Endothelial cell of umbilical vein (primary cell): Measurements from ENCODE around the gene CCDC27. TPM values are rescaled to one million over a fixed set of nuclear protein-coding genes. Genes with fewer than 3 reads are reported as not detected.

Experiments
- BruUV-seq: library from RNA; stranded (reverse); fragments of 400-500 nt; replicated peaks from 2 replicates; lab custom pipeline; 2021; lab: Mats Ljungman, UMichigan
- CTCF ChIA-PET: fragments of 300-600, 350-600 bp; sonication (Branson Sonifier 250); formaldehyde crosslinking; loops from one replicate; lab custom pipeline; 2021; ENCODE audit warnings: antibody characterized with exemption, inconsistent platforms; lab: Charles Lee
- POLR2A ChIA-PET: fragments of 300-600, 350-600 bp; sonication (Branson Sonifier 250); formaldehyde crosslinking; loops from one replicate; lab custom pipeline; 2021; ENCODE audit warnings: antibody characterized with exemption, inconsistent platforms; lab: Charles Lee
- DNase-seq: peaks from one replicate; pipeline ENCODE4 v3.0.0-alpha.2; 2011; ENCODE audit warnings: low read depth, low spot score
- FAIRE-seq: peaks from 2 replicates; lab custom pipeline; 2011; peaks lifted over from hg19 to GRCh38; lab: Jason Lieb, UNC
- H2AFZ ChIP-seq: 2 replicates; pipeline ENCODE4 v1.6.0; 2012; ENCODE audit warnings: low read depth, low read length, control low read depth, inconsistent platforms
- H3K27ac ChIP-seq: 2 replicates; pipeline ENCODE4 v1.5.1; 2011; ENCODE audit warnings: low read depth, mild to moderate bottlenecking, control low read depth, low read length, moderate library complexity; ENCODE audit not compliant: insufficient read depth
- H3K27me3 ChIP-seq, 2 experiments: 2 replicates each; pipeline versions ENCODE4 v1.6.0 to v1.6.1; 2011; ENCODE audit warnings: low read length in 2 of 2, mixed read lengths in 1 of 2; ENCODE audit not compliant: control insufficient read depth in 2 of 2, insufficient read depth in 2 of 2
- H3K36me3 ChIP-seq, 2 experiments: 2 replicates in 1 of 2; 3 replicates in 1 of 2; pipeline ENCODE4 v1.5.1; 2011; ENCODE audit warnings: low read length in 2 of 2, mild to moderate bottlenecking in 1 of 2, moderate library complexity in 1 of 2; ENCODE audit not compliant: control insufficient read depth in 2 of 2, insufficient read depth in 2 of 2; ENCODE audit errors: extremely low read depth in 1 of 2
- H3K4me1 ChIP-seq: 3 replicates; pipeline ENCODE4 v1.5.1; 2011; ENCODE audit warnings: mild to moderate bottlenecking, low read length; ENCODE audit not compliant: control insufficient read depth, insufficient read depth; ENCODE audit errors: extremely low read depth
- H3K4me2 ChIP-seq: 2 replicates; pipeline ENCODE4 v1.6.1; 2011; ENCODE audit warnings: low read length, control low read depth, mixed read lengths; ENCODE audit not compliant: insufficient read depth
- H3K4me3 ChIP-seq, 3 experiments: fragments of 200-600 bp in 1 of 3; sonication (generic), shearing (Covaris generic) in 1 of 3; replicated peaks in 1 of 3; 2 replicates each; pipeline ENCODE4 v1.5.1; 2011 to 2016; ENCODE audit warnings: control low read depth in 3 of 3, low read length in 3 of 3, mild to moderate bottlenecking in 2 of 3, inconsistent platforms in 1 of 3, low read depth in 1 of 3, moderate library complexity in 1 of 3; ENCODE audit not compliant: insufficient read depth in 1 of 3
- H3K79me2 ChIP-seq: 2 replicates; pipeline ENCODE4 v1.6.0; 2012; ENCODE audit warnings: low read length, inconsistent platforms; ENCODE audit not compliant: control insufficient read depth, insufficient read depth
- H3K9ac ChIP-seq: replicated peaks from 2 replicates; pipeline ENCODE3; 2011; ENCODE audit warnings: low read length, control low read depth; ENCODE audit not compliant: insufficient read depth; ENCODE audit errors: extremely low read depth
- H3K9me1 ChIP-seq: replicated peaks from 3 replicates; pipeline ENCODE4 v1.6.0; 2011; ENCODE audit warnings: mild to moderate bottlenecking, low read length; ENCODE audit not compliant: control insufficient read depth, insufficient read depth; ENCODE audit errors: extremely low read depth
- H3K9me3 ChIP-seq: replicated peaks from 2 replicates; pipeline ENCODE4 v1.5.1; 2012; ENCODE audit warnings: low read length, inconsistent platforms; ENCODE audit not compliant: control insufficient read depth, insufficient read depth
- H4K20me1 ChIP-seq: replicated peaks from 2 replicates; pipeline ENCODE3; 2011; ENCODE audit warnings: mild to moderate bottlenecking, low read length; ENCODE audit not compliant: control insufficient read depth, insufficient read depth; ENCODE audit errors: extremely low read depth
- EZH2 ChIP-seq: IDR thresholded peaks from 2 replicates; pipeline ENCODE4 v1.6.1; 2012; ENCODE audit warnings: borderline replicate concordance, low read depth, mild to moderate bottlenecking, moderate library complexity, low read length, inconsistent platforms; ENCODE audit not compliant: severe bottlenecking
- FOS ChIP-seq: IDR thresholded peaks from 2 replicates; pipeline ENCODE4 v1.6.1; 2011; ENCODE audit warnings: mild to moderate bottlenecking, low read length, moderate library complexity, borderline replicate concordance; ENCODE audit not compliant: insufficient read depth
- GATA2 ChIP-seq: IDR thresholded peaks from 2 replicates; pipeline ENCODE4 v1.7.0; 2011; ENCODE audit warnings: low read depth, mild to moderate bottlenecking, moderate library complexity, mixed read lengths, low read length; ENCODE audit not compliant: insufficient read length, insufficient read depth
- JUN ChIP-seq: IDR thresholded peaks from 2 replicates; pipeline ENCODE4 v1.6.1; 2011; ENCODE audit warnings: borderline replicate concordance, low read depth; ENCODE audit not compliant: insufficient read length, insufficient read depth
- MYC ChIP-seq: IDR thresholded peaks from one replicate; pipeline ENCODE4 v1.6.1; 2011; ENCODE audit warnings: mild to moderate bottlenecking, low read depth, low read length
- POLR2A ChIP-seq: IDR thresholded peaks from 2 replicates; pipeline ENCODE4 v1.6.1; 2012; ENCODE audit warnings: low read depth, mild to moderate bottlenecking, control low read depth, low read length
- POLR2AphosphoS5 ChIP-seq: IDR thresholded peaks from 2 replicates; pipeline ENCODE4 v1.6.1; 2012; ENCODE audit warnings: low read depth, mild to moderate bottlenecking, control low read depth, low read length, moderate library complexity; ENCODE audit not compliant: insufficient read depth
- dilution Hi-C: fragments of 300-500 bp; cut with MboI; formaldehyde crosslinking; loops from one replicate; pipeline ENCODE4 v1.15.0; 2019; ENCODE audit warnings: low sequenced_read_pairs; ENCODE audit not compliant: extremely low pct_ligation_motif_present
- intact Hi-C: fragments of 100-400 bp; cut with micrococcal nuclease; formaldehyde crosslinking; loops from one replicate; pipeline ENCODE4 v1.10.0; 2022
- polyA plus RNA-seq, 4 experiments: library from polyadenylated mRNA; depleted of rRNA in 3 of 4; stranded (reverse) in 3 of 4; unstranded in 1 of 4; fragments of >200 nt; gene quantifications; 2 replicates each; pipeline versions ENCODE4 v1.2.1 to v1.2.3, GENCODE V29; 2011 to 2012; ENCODE audit warnings: missing spikeins in 1 of 4
- total RNA-seq: library from RNA; stranded (reverse); gene quantifications from 2 replicates; pipeline ENCODE4 v1.2.3, GENCODE V29; 2021
- TF ChIP-seq, protein P1 (sequence below), 2 donors: IDR thresholded peaks; 1 replicate in 1 of 2; 2 replicates in 1 of 2; pipeline ENCODE4 v1.5.1; 2011; ENCODE audit warnings: low read length in 2 of 2, mild to moderate bottlenecking in 2 of 2, moderate library complexity in 2 of 2, control low read depth in 1 of 2, inconsistent platforms in 1 of 2, low read depth in 1 of 2; ENCODE audit not compliant: insufficient read depth in 1 of 2; ENCODE audit errors: extremely low read depth in 1 of 2
- TF ChIP-seq, protein P2 (sequence below): IDR thresholded peaks from 2 replicates; pipeline ENCODE4 v1.6.1; 2011; ENCODE audit not compliant: insufficient read depth, insufficient read length

The CCDC27 gene
- total and polyA plus RNA-seq, 2 donors (not counting 3 experiments of a cell fraction or from before 2014, with no cell fraction given) = not detected

- dilution Hi-C loops = no loop called here
- no TSS peak for BruUV-seq
- TF ChIP-seq POLR2AphosphoS5 (no peak), EZH2 (no peak), JUN (no peak), FOS (no peak), POLR2A (no peak), GATA2 (no peak), MYC (no peak)
- TF ChIP-seq, protein P1, sequence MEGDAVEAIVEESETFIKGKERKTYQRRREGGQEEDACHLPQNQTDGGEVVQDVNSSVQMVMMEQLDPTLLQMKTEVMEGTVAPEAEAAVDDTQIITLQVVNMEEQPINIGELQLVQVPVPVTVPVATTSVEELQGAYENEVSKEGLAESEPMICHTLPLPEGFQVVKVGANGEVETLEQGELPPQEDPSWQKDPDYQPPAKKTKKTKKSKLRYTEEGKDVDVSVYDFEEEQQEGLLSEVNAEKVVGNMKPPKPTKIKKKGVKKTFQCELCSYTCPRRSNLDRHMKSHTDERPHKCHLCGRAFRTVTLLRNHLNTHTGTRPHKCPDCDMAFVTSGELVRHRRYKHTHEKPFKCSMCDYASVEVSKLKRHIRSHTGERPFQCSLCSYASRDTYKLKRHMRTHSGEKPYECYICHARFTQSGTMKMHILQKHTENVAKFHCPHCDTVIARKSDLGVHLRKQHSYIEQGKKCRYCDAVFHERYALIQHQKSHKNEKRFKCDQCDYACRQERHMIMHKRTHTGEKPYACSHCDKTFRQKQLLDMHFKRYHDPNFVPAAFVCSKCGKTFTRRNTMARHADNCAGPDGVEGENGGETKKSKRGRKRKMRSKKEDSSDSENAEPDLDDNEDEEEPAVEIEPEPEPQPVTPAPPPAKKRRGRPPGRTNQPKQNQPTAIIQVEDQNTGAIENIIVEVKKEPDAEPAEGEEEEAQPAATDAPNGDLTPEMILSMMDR (IDR thresholded peaks at IDR 0.05; ENCODE audit: extremely low read depth in 1 of 2, insufficient read depth in 1 of 2, low read depth in 1 of 2, low read length in 2 of 2) = no peak
- TF ChIP-seq, protein P2, sequence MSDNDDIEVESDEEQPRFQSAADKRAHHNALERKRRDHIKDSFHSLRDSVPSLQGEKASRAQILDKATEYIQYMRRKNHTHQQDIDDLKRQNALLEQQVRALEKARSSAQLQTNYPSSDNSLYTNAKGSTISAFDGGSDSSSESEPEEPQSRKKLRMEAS = no peak
Measured at GRCh38 chr1:3731583-3732433, 20.4 kb upstream of the CCDC27 start.

More at GRCh38 chr1:3731583-3732433, 20.4 kb upstream of the CCDC27 start:
- Histone ChIP-seq H3K9ac (no peak overlapping the region), H3K4me3 (no peak overlapping the region), H4K20me1 (no peaks in the 10 kb centered on the region), H3K79me2 (no peaks in the 10 kb centered on the region), H3K27ac (no peak overlapping the region), H2AFZ (no peak overlapping the region), H3K4me1 (no peaks in the 10 kb centered on the region), H3K4me2 (no peak overlapping the region), H3K9me3 (no peaks in the 10 kb centered on the region), H3K9me1 (no peaks in the 10 kb centered on the region), H3K36me3 (peaks cover 0 to 2% of the 10 kb centered on the region in 2 experiments), H3K27me3 (no peaks in the 10 kb centered on the region)
- CTCF ChIA-PET = no interaction called here
- intact Hi-C loops = no loop called here
- POLR2A ChIA-PET = no interaction called here
- DNase-seq (no peak), FAIRE-seq (no peak)
